Astrocyte (in vitro differentiated cells and primary cell): ENCODE data around the gene CNOT10. TPM values are rescaled to one million over a fixed set of nuclear protein-coding genes. Genes with fewer than 3 reads are reported as not detected.
"Not testable (repeated sequence)": the region's sequence is repeated elsewhere in the genome, so short reads cannot be mapped to it uniquely, and the experiment has no call there.

Experiments used
- DNase-seq: peaks from one replicate; pipeline ENCODE4 v3.0.0-alpha.2; 2010; ENCODE audit warnings: low read depth
- FAIRE-seq: peaks from 2 replicates; lab custom pipeline; 2011; peaks lifted over from hg19 to GRCh38; lab: Jason Lieb, UNC
- H2AFZ ChIP-seq: 2 replicates; pipeline ENCODE4 v1.6.0; 2012; ENCODE audit warnings: low read depth, low read length, inconsistent platforms
- H3K27ac ChIP-seq: 2 replicates; pipeline ENCODE4 v1.5.1; 2011; ENCODE audit warnings: low read depth, low read length, inconsistent platforms
- H3K27me3 ChIP-seq: 2 replicates; pipeline ENCODE4 v1.6.0; 2011; ENCODE audit warnings: low read length, inconsistent platforms; ENCODE audit not compliant: insufficient read depth
- H3K36me3 ChIP-seq: 2 replicates; pipeline ENCODE4 v1.5.1; 2011; ENCODE audit warnings: low read length, inconsistent platforms; ENCODE audit not compliant: insufficient read depth
- H3K4me1 ChIP-seq: 2 replicates; pipeline ENCODE4 v1.5.1; 2011; ENCODE audit warnings: low read length, inconsistent platforms; ENCODE audit not compliant: insufficient read depth
- H3K4me2 ChIP-seq: 2 replicates; pipeline ENCODE4 v1.6.0; 2012; ENCODE audit warnings: low read length, inconsistent platforms
- H3K4me3 ChIP-seq: 2 replicates; pipeline ENCODE4 v1.5.1; 2011; ENCODE audit warnings: low read depth, mild to moderate bottlenecking, low read length, inconsistent platforms; ENCODE audit not compliant: insufficient read depth
- H3K79me2 ChIP-seq: 2 replicates; pipeline ENCODE4 v1.6.0; 2012; ENCODE audit warnings: mild to moderate bottlenecking, low read length, inconsistent platforms; ENCODE audit not compliant: insufficient read depth
- H3K9ac ChIP-seq: 2 replicates; pipeline ENCODE4 v1.6.0; 2012; ENCODE audit warnings: mild to moderate bottlenecking, low read length, inconsistent platforms
- H3K9me3 ChIP-seq: 2 replicates; pipeline ENCODE4 v1.5.1; 2012; ENCODE audit warnings: low read depth, mild to moderate bottlenecking, low read length, inconsistent platforms; ENCODE audit not compliant: insufficient read depth
- H4K20me1 ChIP-seq: 2 replicates; pipeline ENCODE4 v1.6.0; 2012; ENCODE audit warnings: low read length, inconsistent platforms; ENCODE audit not compliant: insufficient read depth
- H3K27ac Mint-ChIP-seq: one replicate; pipeline ENCODE4 v1.8.0; 2021; ENCODE audit warnings: mild to moderate bottlenecking, mixed read lengths; ENCODE audit not compliant: unreplicated experiment
- H3K27me3 Mint-ChIP-seq: one replicate; pipeline ENCODE4 v1.8.0; 2021; ENCODE audit warnings: low read depth, mixed read lengths; ENCODE audit not compliant: unreplicated experiment
- H3K36me3 Mint-ChIP-seq: one replicate; pipeline ENCODE4 v1.8.0; 2021; ENCODE audit warnings: low read depth, mixed read lengths; ENCODE audit not compliant: unreplicated experiment
- H3K4me1 Mint-ChIP-seq: one replicate; pipeline ENCODE4 v1.8.0; 2021; ENCODE audit warnings: low read depth, mixed read lengths; ENCODE audit not compliant: unreplicated experiment
- H3K4me3 Mint-ChIP-seq: one replicate; pipeline ENCODE4 v1.8.0; 2021; ENCODE audit warnings: mild to moderate bottlenecking, moderate library complexity, mixed read lengths; ENCODE audit not compliant: unreplicated experiment
- H3K9me3 Mint-ChIP-seq: one replicate; pipeline ENCODE4 v1.8.0; 2021; ENCODE audit warnings: mild to moderate bottlenecking, mixed read lengths; ENCODE audit not compliant: unreplicated experiment
- EZH2 ChIP-seq: IDR thresholded peaks from 2 replicates; pipeline ENCODE4 v1.6.1; 2012; ENCODE audit warnings: mild to moderate bottlenecking, low read length, inconsistent platforms; ENCODE audit not compliant: insufficient read depth
- total RNA-seq: library from RNA; stranded (reverse); gene quantifications from 2 replicates; pipeline ENCODE4 v1.2.1, GENCODE V29; 2021
- TF ChIP-seq, protein P1 (sequence below): IDR thresholded peaks from 2 replicates; pipeline ENCODE4 v1.5.1; 2011; ENCODE audit warnings: low read depth, mild to moderate bottlenecking, inconsistent platforms, low read length, moderate library complexity; ENCODE audit not compliant: insufficient read depth

Gene CNOT10
- total RNA-seq, 1 donor from 2014 or later, result 26.2 TPM

DNA sequence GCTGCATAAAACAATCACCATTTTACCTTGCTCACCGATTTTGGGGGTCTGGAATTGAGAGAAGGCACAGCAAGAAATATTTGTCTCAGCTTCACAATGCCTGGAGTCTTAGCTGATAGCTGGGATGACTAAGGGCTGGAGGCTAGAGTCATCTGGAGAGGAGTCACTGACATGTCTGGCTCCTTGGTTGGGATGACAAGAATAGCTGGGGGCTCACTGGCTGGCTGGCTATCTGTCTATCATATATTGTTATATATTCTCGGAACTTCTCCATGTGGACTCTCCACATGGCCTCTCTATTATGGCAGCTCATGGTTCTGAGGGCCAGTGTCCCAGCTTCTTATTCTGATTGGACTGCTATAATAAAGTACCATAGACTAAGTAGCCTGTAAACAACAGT lies 112.8 kb downstream of the CNOT10 start:
- Histone ChIP-seq H2AFZ (no peak overlapping the region), H3K27me3 (peaks cover 2% of the 10 kb centered on the region), H3K4me1 (no peaks in the 10 kb centered on the region), H4K20me1 (no peaks in the 10 kb centered on the region), H3K4me3 (no peak overlapping the region), H3K79me2 (no peaks in the 10 kb centered on the region), H3K36me3 (no peaks in the 10 kb centered on the region), H3K4me2 (no peak overlapping the region), H3K9me3 (no peaks in the 10 kb centered on the region), H3K27ac (no peak overlapping the region), H3K9ac (no peak overlapping the region)
- Mint-ChIP-seq H3K9me3 (no peaks in the 10 kb centered on the region), H3K27me3 (no peaks in the 10 kb centered on the region), H3K36me3 (no peaks in the 10 kb centered on the region), H3K4me3 (no peak overlapping the region), H3K27ac (peak overlapping the region; percentile 30), H3K4me1 (peaks cover 23% of the 10 kb centered on the region)
- FAIRE-seq (no peak), DNase-seq (no peak)
- TF ChIP-seq, protein P1, sequence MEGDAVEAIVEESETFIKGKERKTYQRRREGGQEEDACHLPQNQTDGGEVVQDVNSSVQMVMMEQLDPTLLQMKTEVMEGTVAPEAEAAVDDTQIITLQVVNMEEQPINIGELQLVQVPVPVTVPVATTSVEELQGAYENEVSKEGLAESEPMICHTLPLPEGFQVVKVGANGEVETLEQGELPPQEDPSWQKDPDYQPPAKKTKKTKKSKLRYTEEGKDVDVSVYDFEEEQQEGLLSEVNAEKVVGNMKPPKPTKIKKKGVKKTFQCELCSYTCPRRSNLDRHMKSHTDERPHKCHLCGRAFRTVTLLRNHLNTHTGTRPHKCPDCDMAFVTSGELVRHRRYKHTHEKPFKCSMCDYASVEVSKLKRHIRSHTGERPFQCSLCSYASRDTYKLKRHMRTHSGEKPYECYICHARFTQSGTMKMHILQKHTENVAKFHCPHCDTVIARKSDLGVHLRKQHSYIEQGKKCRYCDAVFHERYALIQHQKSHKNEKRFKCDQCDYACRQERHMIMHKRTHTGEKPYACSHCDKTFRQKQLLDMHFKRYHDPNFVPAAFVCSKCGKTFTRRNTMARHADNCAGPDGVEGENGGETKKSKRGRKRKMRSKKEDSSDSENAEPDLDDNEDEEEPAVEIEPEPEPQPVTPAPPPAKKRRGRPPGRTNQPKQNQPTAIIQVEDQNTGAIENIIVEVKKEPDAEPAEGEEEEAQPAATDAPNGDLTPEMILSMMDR, result no peak
- TF ChIP-seq EZH2, result no peak

DNA sequence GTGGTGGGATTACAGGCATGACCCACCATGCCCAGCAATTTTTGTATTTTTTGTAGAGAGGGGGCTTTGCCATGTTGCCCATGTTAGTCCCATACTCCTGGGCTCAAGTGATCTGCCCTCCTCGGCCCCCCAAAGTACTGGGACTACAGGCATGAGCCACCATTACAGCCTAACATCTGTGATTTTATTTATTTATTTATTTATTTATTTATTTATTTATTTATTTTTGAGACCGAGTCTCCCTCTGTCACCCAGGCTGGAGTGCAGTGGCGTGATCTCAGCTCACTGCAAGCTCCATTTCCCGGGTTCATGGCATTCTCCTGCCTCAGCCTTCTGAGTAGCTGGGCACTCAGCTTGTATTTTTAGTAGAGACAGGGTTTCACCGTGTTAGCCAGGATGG lies 116.5 kb downstream of the CNOT10 start:
- H3K9me3 ChIP-seq, FAIRE-seq, H3K4me3 ChIP-seq, H3K36me3 Mint-ChIP-seq, H3K4me2 ChIP-seq, H3K9me3 Mint-ChIP-seq, H3K4me1 Mint-ChIP-seq, H3K4me1 ChIP-seq, H3K4me3 Mint-ChIP-seq, H3K79me2 ChIP-seq, H3K27me3 Mint-ChIP-seq, H3K36me3 ChIP-seq, H3K9ac ChIP-seq, H4K20me1 ChIP-seq, H3K27ac ChIP-seq, DNase-seq, H3K27ac Mint-ChIP-seq, H2AFZ ChIP-seq, H3K27me3 ChIP-seq: not testable (repeated sequence)

DNA sequence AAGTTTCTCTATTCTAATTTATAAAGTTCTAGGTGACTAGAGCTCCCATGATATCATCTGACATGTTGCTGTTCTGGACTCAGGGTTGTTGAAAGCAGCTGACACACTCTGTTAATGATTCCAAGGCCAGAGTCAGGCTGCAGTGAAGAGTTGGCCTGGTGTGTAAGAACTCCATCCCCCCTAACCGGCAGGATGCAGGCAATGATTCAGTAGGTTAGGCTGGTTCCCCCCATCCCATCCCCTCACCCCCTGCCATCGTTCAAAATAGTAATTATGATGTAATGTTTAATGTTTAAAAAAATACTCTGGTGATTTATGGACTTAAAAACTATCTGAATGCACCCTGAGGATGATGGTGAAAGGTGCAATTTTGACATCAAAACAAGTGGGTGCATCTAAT lies 128.2 kb downstream of the CNOT10 start:
- FAIRE-seq, result no peak
- peak overlapping the region; percentile 6 for H3K4me3 Mint-ChIP-seq

More for the DNA sequence above, 128.2 kb downstream of the CNOT10 start:
- peaks cover 16% of the 10 kb centered on the region for H3K4me1 Mint-ChIP-seq
- Histone ChIP-seq H3K4me2 (no peak overlapping the region), H3K79me2 (no peaks in the 10 kb centered on the region), H3K36me3 (no peaks in the 10 kb centered on the region), H3K9me3 (no peaks in the 10 kb centered on the region), H3K4me3 (no peak overlapping the region), H3K9ac (no peak overlapping the region), H3K27ac (no peak overlapping the region), H2AFZ (no peak overlapping the region), H3K4me1 (peaks cover 4% of the 10 kb centered on the region), H4K20me1 (no peaks in the 10 kb centered on the region), H3K27me3 (peaks cover 27% of the 10 kb centered on the region)
- no peak for DNase-seq
- H3K9me3 Mint-ChIP-seq, result no peaks in the 10 kb centered on the region
- H3K27ac Mint-ChIP-seq, result peak overlapping the region; percentile 50
- H3K36me3 Mint-ChIP-seq, result peaks cover 3% of the 10 kb centered on the region
- no peaks in the 10 kb centered on the region for H3K27me3 Mint-ChIP-seq
- no peak for TF ChIP-seq EZH2
- TF ChIP-seq, protein P1, result no peak
